Neural cell (in vitro differentiated cells): ENCODE measurements around the gene PLA2G5. TPM values are rescaled to one million over a fixed set of nuclear protein-coding genes. Genes with fewer than 3 reads are reported as not detected.

Experiments
- H2AFZ ChIP-seq: fragments of 200-600, 300-800 bp; sonication (generic), shearing (Covaris generic); 2 replicates; pipeline ENCODE4 v1.6.0; 2014; ENCODE audit warnings: low read depth, mild to moderate bottlenecking, antibody characterized with exemption, low read length, moderate library complexity
- H3F3A ChIP-seq: fragments of 200-600 bp; shearing (Covaris generic); 2 replicates; pipeline ENCODE4 v1.6.1; 2016; ENCODE audit warnings: mild to moderate bottlenecking, moderate library complexity, mixed read lengths, antibody characterized with exemption, low read length; ENCODE audit not compliant: insufficient read depth, poor library complexity, severe bottlenecking
- H3K27ac ChIP-seq: fragments of 200-600, 300-800 bp; sonication (generic), shearing (Covaris generic); 2 replicates; pipeline ENCODE4 v1.5.1; 2014; ENCODE audit warnings: mild to moderate bottlenecking, low read length, moderate library complexity
- H3K27me3 ChIP-seq: fragments of 300-800, 200-600 bp; sonication (generic), shearing (Covaris generic); 2 replicates; pipeline ENCODE4 v1.6.0; 2014; ENCODE audit warnings: mild to moderate bottlenecking, low read depth, low read length, moderate library complexity; ENCODE audit not compliant: insufficient read depth
- H3K36me3 ChIP-seq: fragments of 300-800, 200-600 bp; sonication (generic), shearing (Covaris generic); 2 replicates; pipeline ENCODE4 v1.5.1; 2014; ENCODE audit warnings: mild to moderate bottlenecking, antibody characterized with exemption, low read length, moderate library complexity; ENCODE audit not compliant: insufficient read depth
- H3K4me2 ChIP-seq: fragments of 300-800, 200-600 bp; sonication (generic), shearing (Covaris generic); 2 replicates; pipeline ENCODE4 v1.6.0; 2014; ENCODE audit warnings: mild to moderate bottlenecking, low read length
- H3K4me3 ChIP-seq: fragments of 300-800, 200-600 bp; sonication (generic), shearing (Covaris generic); 2 replicates; pipeline ENCODE4 v1.5.1; 2014; ENCODE audit warnings: mild to moderate bottlenecking, low read length, moderate library complexity
- H3K79me2 ChIP-seq: fragments of 200-600 bp; shearing (Covaris generic); replicated peaks from 2 replicates; pipeline ENCODE4 v1.6.0; 2014; ENCODE audit warnings: mild to moderate bottlenecking, low read length, moderate library complexity; ENCODE audit not compliant: insufficient read depth
- H3K9ac ChIP-seq: fragments of 300-800, 200-600 bp; sonication (generic), shearing (Covaris generic); 2 replicates; pipeline ENCODE4 v1.6.1; 2016; ENCODE audit warnings: mild to moderate bottlenecking, low read length, mixed read lengths
- H3K9me2 ChIP-seq: fragments of 200-600 bp; shearing (Covaris generic); 2 replicates; pipeline ENCODE4 v1.6.1; 2016; ENCODE audit warnings: mild to moderate bottlenecking, low read length, mixed read lengths; ENCODE audit not compliant: insufficient read depth
- H3K9me3 ChIP-seq: fragments of 200-600, 300-800 bp; sonication (generic), shearing (Covaris generic); 2 replicates; pipeline ENCODE4 v1.6.1; 2016; ENCODE audit warnings: mild to moderate bottlenecking, mixed run types, low read length, moderate library complexity, mixed read lengths
- H4K20me1 ChIP-seq: fragments of 200-600 bp; shearing (Covaris generic); 2 replicates; pipeline ENCODE4 v1.6.1; 2016; ENCODE audit warnings: mild to moderate bottlenecking, mixed run types; ENCODE audit not compliant: insufficient read depth
- EP300 ChIP-seq: fragments of 450-650 bp; conservative IDR thresholded peaks from 2 replicates; pipeline ENCODE4 v1.6.1; 2014; ENCODE audit warnings: antibody characterized with exemption, mild to moderate bottlenecking, moderate library complexity; ENCODE audit not compliant: poor library complexity, severe bottlenecking
- EZH2 ChIP-seq: fragments of 200-600, 300-800 bp; shearing (Covaris generic), sonication (generic); IDR thresholded peaks from 2 replicates; pipeline ENCODE4 v1.6.1; 2014; ENCODE audit warnings: antibody characterized with exemption, low read length, borderline replicate concordance, mild to moderate bottlenecking; ENCODE audit not compliant: insufficient read depth, poor library complexity, severe bottlenecking
- MXI1 ChIP-seq: fragments of 450-650 bp; conservative IDR thresholded peaks from 2 replicates; pipeline ENCODE4 v1.6.1; 2014; ENCODE audit warnings: antibody characterized with exemption, mild to moderate bottlenecking; ENCODE audit not compliant: poor library complexity, severe bottlenecking
- POLR2AphosphoS5 ChIP-seq: IDR thresholded peaks from 2 replicates; pipeline ENCODE4 v1.6.1; 2012
- RAD21 ChIP-seq: fragments of 450-650 bp; conservative IDR thresholded peaks from 2 replicates; pipeline ENCODE4 v1.6.1; 2014; ENCODE audit warnings: antibody characterized with exemption, mild to moderate bottlenecking, moderate library complexity
- REST ChIP-seq: IDR thresholded peaks from 2 replicates; pipeline ENCODE4 v1.6.1; 2012; ENCODE audit warnings: borderline replicate concordance
- SMC3 ChIP-seq: fragments of 450-650 bp; conservative IDR thresholded peaks from 2 replicates; pipeline ENCODE4 v1.6.1; 2014; ENCODE audit warnings: antibody characterized with exemption, mild to moderate bottlenecking, moderate library complexity; ENCODE audit not compliant: poor library complexity
- TAF1 ChIP-seq: IDR thresholded peaks from 2 replicates; pipeline ENCODE4 v1.6.1; 2012; ENCODE audit warnings: low read depth
- polyA plus RNA-seq: library from polyadenylated mRNA; depleted of rRNA; stranded (reverse); fragments of >200 nt; gene quantifications from 2 replicates; pipeline ENCODE4 v1.2.3, GENCODE V29; 2014
- TF ChIP-seq, protein P1 (sequence below): fragments of 450-650 bp; IDR thresholded peaks from 2 replicates; pipeline ENCODE4 v1.5.1; 2014; ENCODE audit warnings: antibody characterized with exemption, mild to moderate bottlenecking, moderate library complexity; ENCODE audit not compliant: poor library complexity, severe bottlenecking

PLA2G5 gene
- polyA plus RNA-seq, 1 donor from 2014 or later, result not detected

DNA sequence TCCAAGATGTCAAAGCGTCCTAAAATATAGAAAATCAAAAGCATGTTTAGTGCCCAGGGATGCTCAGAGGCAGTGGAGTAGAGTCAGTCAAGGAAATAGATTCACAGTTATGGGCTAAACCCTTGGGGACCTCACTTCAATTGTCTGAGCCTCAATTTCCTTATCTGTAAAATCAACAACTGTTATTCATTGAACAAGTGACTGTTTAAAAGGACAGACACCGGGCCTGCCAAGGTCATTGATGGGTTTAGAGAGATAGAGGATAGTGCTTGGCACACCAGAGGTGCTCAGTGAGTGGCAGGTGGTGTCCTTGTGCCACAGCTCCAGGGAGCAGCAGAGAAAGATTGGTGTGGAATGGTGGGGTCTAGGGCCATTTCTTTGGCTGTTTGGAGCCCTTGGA is 12.8 kb downstream of the PLA2G5 start:
- no peaks in the 10 kb centered on the region for H4K20me1 ChIP-seq
- no peak overlapping the region for H3K4me2 ChIP-seq
- no peaks in the 10 kb centered on the region for H3K79me2 ChIP-seq
- TF ChIP-seq MXI1, result no peak
- H3K9ac ChIP-seq, result no peak overlapping the region
- no peaks in the 10 kb centered on the region for H3K36me3 ChIP-seq
- H2AFZ ChIP-seq, result no peak overlapping the region
- H3F3A ChIP-seq, result no peaks in the 10 kb centered on the region
- H3K9me3 ChIP-seq, result no peaks in the 10 kb centered on the region
- H3K4me3 ChIP-seq, result no peak overlapping the region
- H3K27ac ChIP-seq, result no peak overlapping the region
- H3K27me3 ChIP-seq, result no peaks in the 10 kb centered on the region
- no peaks in the 10 kb centered on the region for H3K9me2 ChIP-seq

DNA sequence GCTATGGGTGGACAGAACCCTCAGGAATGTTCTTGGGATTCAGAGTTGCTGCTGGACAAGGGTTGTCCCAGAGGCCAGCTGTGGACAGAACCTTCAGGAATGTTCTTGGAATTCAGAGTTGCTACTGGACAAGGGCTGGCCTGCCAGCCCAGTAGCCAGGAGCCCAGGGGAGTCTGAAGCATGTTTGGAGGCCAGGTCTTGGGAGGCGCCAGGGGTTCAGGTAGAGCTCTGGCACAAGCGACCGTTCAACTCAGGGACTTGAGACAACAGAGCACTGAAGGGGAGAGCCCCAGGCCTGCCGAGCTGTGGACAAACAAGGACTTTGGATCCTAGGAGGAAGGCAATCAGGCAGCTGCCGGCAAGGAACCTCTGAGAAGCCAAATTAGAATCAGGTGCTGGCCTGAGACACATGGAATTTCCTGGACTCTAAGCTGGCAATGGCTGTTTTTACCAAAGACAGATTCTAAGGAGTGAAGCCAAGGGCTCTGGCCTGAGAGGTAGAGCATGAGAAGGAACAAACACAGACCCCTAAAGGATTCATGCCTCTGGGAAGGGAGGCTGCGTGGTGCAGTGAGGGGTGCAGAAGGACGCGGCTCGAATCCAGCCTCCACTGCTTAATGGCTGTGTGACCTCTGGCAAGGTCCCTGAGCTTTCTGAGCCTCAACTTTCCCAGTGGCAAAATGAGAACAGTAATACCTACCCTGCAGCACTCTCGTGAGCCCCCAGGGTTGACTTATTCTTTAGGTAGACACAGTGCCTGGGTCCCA is 13.4 kb downstream of the PLA2G5 start:
- Histone ChIP-seq H3K9me2 (no peaks in the 10 kb centered on the region), H4K20me1 (no peaks in the 10 kb centered on the region), H2AFZ (no peak overlapping the region), H3K4me2 (no peak overlapping the region), H3F3A (no peaks in the 10 kb centered on the region), H3K79me2 (no peaks in the 10 kb centered on the region), H3K9me3 (no peaks in the 10 kb centered on the region), H3K27me3 (no peaks in the 10 kb centered on the region), H3K9ac (no peak overlapping the region), H3K27ac (no peak overlapping the region), H3K4me3 (no peak overlapping the region), H3K36me3 (no peaks in the 10 kb centered on the region)
- no peak for TF ChIP-seq EZH2
- no peak for TF ChIP-seq EP300
- no peak for TF ChIP-seq RAD21
- no peak for TF ChIP-seq REST
- TF ChIP-seq POLR2AphosphoS5, result no peak
- no peak for TF ChIP-seq SMC3
- no peak for TF ChIP-seq TAF1
- no peak for TF ChIP-seq MXI1
- TF ChIP-seq, protein P1, sequence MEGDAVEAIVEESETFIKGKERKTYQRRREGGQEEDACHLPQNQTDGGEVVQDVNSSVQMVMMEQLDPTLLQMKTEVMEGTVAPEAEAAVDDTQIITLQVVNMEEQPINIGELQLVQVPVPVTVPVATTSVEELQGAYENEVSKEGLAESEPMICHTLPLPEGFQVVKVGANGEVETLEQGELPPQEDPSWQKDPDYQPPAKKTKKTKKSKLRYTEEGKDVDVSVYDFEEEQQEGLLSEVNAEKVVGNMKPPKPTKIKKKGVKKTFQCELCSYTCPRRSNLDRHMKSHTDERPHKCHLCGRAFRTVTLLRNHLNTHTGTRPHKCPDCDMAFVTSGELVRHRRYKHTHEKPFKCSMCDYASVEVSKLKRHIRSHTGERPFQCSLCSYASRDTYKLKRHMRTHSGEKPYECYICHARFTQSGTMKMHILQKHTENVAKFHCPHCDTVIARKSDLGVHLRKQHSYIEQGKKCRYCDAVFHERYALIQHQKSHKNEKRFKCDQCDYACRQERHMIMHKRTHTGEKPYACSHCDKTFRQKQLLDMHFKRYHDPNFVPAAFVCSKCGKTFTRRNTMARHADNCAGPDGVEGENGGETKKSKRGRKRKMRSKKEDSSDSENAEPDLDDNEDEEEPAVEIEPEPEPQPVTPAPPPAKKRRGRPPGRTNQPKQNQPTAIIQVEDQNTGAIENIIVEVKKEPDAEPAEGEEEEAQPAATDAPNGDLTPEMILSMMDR, result no peak
